Forelimb muscle (tissue), 1 donor: ENCODE results near the gene RACK1. TPM values are rescaled to one million over a fixed set of nuclear protein-coding genes. Genes with fewer than 3 reads are reported as not detected.
A peak's percentile ranks its signal among the peaks of the same experiment; 100 is the strongest.

Experiments
- DNase-seq: peaks from one replicate; pipeline ENCODE4 v3.0.0-alpha.2; 2013; ENCODE audit warnings: low read depth
- polyA plus RNA-seq: library from polyadenylated mRNA; unstranded; fragments of 120-200 nt; gene quantifications from one replicate; pipeline ENCODE4 v1.2.1, GENCODE V29; 2013; ENCODE audit not compliant: insufficient read length

Gene RACK1
- polyA plus RNA-seq, 1 donor: 3,643 TPM

- no peak for DNase-seq
Observed at GRCh38 chr5:181233801-181234454, 9.8 kb downstream of the RACK1 start.

GRCh38 chr5:181233088-181233800 lies 10.5 kb downstream of the RACK1 start:
- no peak for DNase-seq

GRCh38 chr5:181232593-181232992 lies 11.1 kb downstream of the RACK1 start:
- DNase-seq: no peak

- DNase-seq: no peak
Observed at GRCh38 chr5:181231432-181231831, 12.3 kb downstream of the RACK1 start.

GRCh38 chr5:181230551-181230950 lies 13.2 kb downstream of the RACK1 start:
- no peak for DNase-seq

DNA sequence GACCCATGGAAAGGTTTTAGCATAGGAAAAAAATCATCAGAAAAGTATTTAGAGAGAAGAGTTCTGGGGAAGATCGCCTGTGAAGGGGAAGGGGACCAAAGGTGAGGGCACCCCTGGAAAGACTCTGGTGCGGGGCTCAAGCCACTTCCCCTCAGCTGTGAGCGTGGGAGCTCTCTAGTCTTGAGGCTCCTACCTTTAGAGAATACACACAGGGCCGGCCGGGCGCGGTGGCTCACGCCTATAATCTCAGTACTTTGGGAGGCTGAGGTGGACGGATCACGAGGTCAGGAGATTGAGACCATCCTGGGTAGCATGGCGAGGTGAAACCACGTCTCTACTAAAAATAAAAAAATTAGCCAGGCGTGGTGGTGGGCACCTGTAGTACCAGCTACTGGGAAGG lies 13.7 kb downstream of the RACK1 start:
- DNase-seq: no peak

DNA sequence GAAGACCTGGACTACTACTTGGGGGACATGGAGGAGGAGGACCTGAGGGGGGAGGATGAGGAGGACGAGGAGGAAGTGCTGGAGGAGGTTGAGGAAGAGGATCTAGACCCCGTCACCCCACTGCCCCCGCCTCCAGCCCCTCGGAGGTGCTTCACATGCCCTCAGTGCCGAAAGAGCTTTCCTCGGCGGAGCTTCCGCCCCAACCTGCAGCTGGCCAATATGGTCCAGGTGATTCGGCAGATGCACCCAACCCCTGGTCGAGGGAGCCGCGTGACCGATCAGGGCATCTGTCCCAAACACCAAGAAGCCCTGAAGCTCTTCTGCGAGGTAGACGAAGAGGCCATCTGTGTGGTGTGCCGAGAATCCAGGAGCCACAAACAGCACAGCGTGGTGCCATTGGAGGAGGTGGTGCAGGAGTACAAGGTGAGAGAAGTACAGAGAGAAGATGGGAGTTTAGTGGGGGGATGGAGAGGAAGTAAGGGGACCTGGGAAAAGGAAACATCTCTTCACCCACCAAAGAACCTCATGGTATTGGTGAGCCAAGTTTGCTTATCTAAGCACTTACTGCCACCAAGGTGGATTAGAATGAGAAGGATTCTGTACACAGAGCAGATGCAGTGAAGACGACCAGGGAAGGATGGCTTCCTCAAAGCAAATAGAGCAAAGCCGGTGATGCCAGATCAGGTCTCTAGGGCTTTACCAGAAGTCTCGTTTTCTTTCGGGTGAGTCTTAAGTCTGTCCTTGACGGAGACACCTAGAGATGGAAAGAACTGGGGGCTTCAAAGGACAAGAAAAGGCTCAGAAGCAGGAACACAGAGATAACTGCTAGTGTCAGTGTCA lies 19.1 kb downstream of the RACK1 start:
- DNase-seq: no peak

DNA sequence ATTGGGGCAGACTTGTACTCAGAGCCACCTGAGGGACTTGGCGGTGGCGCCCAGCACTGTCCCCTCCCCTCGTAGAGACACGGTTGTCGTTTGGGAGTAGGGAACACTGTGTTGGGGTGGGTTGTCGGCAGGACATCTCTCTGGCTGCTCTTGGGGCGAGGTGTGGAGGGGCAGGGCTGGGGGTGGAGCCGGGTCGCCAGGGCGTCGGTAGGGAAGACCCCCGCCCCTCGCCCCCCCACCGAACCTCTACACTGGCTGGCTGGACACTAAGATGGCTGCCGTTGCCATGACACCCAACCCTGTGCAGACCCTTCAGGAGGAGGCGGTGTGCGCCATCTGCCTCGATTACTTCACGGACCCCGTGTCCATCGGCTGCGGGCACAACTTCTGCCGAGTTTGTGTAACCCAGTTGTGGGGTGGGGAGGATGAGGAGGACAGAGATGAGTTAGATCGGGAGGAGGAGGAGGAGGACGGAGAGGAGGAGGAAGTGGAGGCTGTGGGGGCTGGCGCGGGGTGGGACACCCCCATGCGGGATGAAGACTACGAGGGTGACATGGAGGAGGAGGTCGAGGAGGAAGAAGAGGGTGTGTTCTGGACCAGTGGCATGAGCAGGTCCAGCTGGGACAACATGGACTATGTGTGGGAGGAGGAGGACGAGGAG lies 19.8 kb downstream of the RACK1 start:
- DNase-seq: no peak

DNA sequence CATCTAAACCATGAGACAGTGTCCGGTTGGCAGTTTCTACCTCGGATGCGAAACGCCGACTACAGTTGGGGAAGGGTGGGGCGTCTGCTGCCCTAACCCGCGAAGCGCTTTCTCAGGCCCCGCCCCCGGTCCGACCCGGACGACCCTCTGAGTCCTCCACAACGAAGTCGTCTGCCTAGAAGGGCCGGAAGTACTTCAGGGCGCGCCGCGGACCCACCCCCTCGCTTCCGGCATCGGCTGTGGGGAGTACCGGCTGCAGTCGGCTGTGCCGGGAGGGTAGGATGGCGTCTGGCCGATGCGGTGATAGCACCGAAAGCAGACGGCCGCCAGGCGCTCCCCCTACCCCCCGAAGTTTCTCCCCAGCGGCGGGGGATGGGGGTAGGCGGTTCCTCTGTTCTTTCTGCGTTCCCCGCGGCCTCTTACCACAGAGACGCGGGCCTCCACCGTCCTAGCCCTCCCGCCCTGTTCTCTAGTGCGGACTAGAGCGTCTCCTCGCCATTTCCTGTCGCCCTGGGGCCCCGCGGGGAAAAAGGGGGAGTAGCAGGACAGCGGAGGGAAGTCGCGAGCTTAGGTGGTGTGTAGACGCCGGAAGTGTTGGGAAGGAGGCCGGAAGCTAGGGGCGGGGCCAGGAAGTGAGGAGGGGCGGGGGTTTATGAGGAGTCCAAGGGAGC lies 20.5 kb downstream of the RACK1 start, which contains the start of gene TRIM41:
Gene TRIM41 (plus strand): TSS at position 224 of the 671 bp plus-strand sequence. CDS start 719 bp downstream, outside the sequence.
- DNase-seq: peak; percentile 89

DNA sequence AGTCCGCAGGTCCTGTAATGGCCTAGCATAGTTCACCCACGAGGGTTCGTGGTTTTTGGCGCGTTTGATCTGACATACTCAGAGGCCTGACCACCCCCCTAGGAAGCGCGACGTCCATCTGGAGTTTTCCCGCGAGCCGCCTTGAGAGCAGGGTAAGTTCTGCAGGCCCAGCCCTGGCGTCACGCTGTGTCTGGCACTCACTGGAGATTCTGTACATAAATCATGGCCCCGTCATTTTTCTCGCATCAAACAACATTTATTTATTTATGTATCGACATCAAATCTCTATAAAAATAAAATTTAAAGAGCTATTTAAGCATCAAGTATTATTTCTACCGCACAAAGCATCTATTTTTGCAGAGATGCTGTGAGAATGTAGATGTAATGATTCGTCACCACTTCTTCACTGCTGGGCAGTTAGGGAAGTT lies 21.1 kb downstream of the RACK1 start:
- no peak for DNase-seq

GRCh38 chr5:181221792-181222629 lies 21.7 kb downstream of the RACK1 start:
- peak; percentile 67 for DNase-seq

- no peak for DNase-seq
Observed at GRCh38 chr5:181221105-181221791, 22.5 kb downstream of the RACK1 start.

GRCh38 chr5:181220178-181220515 lies 23.6 kb downstream of the RACK1 start:
- no peak for DNase-seq

GRCh38 chr5:181219262-181220177 lies 24.2 kb downstream of the RACK1 start:
- DNase-seq: no peak

- no peak for DNase-seq
Observed at GRCh38 chr5:181218795-181219124, 24.9 kb downstream of the RACK1 start.

- DNase-seq: no peak
Observed at GRCh38 chr5:181217803-181218062, 26.0 kb downstream of the RACK1 start.

DNA sequence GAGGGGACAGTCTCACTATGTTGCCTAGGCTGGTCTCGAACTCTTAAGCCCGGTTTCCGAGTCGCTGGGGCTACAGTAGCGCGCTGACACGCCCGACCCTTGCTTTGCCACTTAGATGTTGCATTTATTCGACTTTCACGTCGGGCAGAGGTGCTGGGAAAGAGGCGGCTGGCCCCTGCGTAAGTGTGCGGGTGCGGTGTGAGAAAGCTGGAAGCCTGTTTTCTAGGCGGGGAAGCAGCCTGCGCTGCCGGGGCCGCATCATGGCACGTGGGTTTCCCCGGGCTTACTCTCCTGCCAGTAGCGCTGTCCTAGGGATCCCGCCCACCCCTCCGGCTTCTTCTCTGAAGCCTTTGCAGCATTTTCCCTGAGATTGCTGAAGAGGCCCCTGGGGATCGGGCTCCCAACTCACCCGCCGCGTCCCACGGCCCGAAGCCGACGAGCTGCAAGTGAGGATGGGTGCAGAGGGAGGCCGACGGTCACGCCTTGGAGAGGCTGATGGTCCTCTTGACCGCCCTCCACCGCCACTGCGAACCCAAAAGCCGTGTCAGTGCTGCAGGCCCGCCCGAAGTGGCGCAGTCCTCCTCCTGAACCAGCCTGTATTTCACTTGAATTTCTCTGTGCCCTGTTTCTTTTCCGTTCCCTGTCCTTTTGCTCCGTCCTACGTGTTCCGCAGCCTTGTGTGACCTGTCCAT lies 26.4 kb downstream of the RACK1 start:
- DNase-seq: no peak
